Motor neuron (in vitro differentiated cells): ENCODE data around the gene WWOX. TPM values are rescaled to one million over a fixed set of nuclear protein-coding genes. Genes with fewer than 3 reads are reported as not detected.

ENCODE experiments used
- ATAC-seq, 8 experiments: fragments of 200-7000 bp; cut with Tn5 transposase; replicated peaks in 6 of 8; 2 replicates each; pipeline ENCODE4 v1.8.0; 2021; ENCODE audit warnings: mild to moderate bottlenecking in 8 of 8, moderate library complexity in 8 of 8
- H3K27ac ChIP-seq, 2 donors: fragments of 250-450 bp; sonication (Bioruptor Pico); 2 replicates each; pipeline ENCODE4 v1.9.0; 2021; ENCODE audit warnings: antibody characterized with exemption in 2 of 2, mild to moderate bottlenecking in 2 of 2, moderate library complexity in 1 of 2
- H3K4me1 ChIP-seq, 2 donors: fragments of 250-450 bp; sonication (Bioruptor Pico); replicated peaks in 1 of 2; 2 replicates each; pipeline ENCODE4 v1.6.1; 2021; ENCODE audit warnings: antibody characterized with exemption in 2 of 2, mild to moderate bottlenecking in 2 of 2, moderate library complexity in 1 of 2
- H3K4me3 ChIP-seq, 5 donors: fragments of 250-450 bp; sonication (Bioruptor Pico); 2 replicates each; pipeline ENCODE4 v1.9.0; 2021; ENCODE audit warnings: antibody characterized with exemption in 5 of 5, mild to moderate bottlenecking in 5 of 5, moderate library complexity in 4 of 5
- WGBS, 10 experiments: fragments of 450-650 bp; shearing (Covaris generic); methylation state at CpG; one replicate each; pipeline ENCODE4 v1.0.0; 2022; 5-methylcytosine and 5-hydroxymethylcytosine counted together
- in situ Hi-C, 9 experiments: fragments of 400-800 bp; cut with MboI; loops; one replicate each; pipeline ENCODE4 v1.15.0; 2021; ENCODE audit warnings: low sequenced_read_pairs in 9 of 9, low pct_unique_long_range_greater_than_20kb in 2 of 9; ENCODE audit not compliant: unreplicated experiment in 9 of 9
- total RNA-seq, 8 experiments: library from RNA; unstranded; fragments of 300-600 nt; gene quantifications; 2 replicates each; pipeline versions ENCODE4 v1.2.3 to v1.2.4, GENCODE V29; 2022

Gene WWOX
- total RNA-seq, 8 experiments from 2014 or later = 10.3 to 27.8 (median 12.3) TPM

DNA sequence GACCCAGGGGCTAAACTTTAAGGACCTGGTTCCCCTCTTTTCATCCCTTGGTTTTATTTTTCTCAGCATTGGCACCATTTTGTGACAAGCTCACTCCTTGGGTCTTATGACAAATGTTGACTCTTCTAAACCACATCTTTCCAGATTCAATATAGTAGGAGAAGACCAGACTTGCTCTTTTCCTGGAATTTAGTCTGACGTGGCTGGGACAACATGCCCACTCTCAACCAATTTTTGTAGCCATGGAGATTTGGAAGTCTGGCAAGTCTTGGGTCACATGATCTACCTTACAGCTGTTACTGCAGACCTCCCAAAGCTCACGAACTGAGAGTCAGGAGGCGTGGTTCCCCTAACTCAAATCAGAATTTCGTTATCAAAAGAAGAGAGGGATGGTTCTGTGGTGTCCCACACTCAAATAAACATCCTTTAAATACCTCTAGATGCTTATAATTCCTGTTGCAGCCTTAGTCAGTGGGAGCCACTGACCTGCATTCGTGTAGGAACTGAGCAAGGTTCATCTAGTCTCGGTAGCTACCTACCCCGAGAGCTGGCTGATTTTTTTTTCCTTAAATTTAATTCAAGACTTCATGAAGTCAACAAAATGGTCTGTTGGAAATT is 817.6 kb downstream of the WWOX start:
- in situ Hi-C loops = no loop called here
- no peaks in the 10 kb centered on the region for H3K4me1 ChIP-seq
- H3K4me3 ChIP-seq = no peak overlapping the region
- H3K27ac ChIP-seq = no peak overlapping the region
- no peak for ATAC-seq
- WGBS, 10 experiments = 0 to 100% (median 87%) methylated on average over 1 to 4 of the region's 7 CpGs; no CpG with 5 or more reads in 1 of the 10 experiments

DNA sequence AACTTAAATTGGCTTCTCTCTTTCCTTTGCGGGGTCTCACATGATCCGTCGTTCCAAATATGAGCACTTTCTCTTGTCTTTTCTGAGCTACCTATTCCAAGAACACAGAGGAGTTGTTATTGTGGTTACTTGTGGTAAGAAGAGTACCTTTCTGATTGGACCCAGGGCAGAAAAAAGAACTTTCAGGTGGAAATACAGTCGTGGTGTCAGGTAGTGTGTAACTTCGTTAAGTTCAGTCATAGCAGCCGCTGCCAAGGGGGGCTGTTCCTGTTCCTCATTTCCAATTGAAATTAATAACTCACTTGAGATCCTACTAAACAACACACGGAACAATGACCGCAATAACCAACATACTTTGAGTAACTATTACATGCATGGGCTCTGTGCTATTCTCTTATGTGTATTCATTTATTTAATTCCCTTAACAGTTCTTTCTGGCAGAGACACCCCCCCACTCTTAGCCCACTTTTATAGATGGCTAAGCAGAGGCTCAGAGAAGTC is 819.4 kb downstream of the WWOX start:
- H3K4me1 ChIP-seq = no peaks in the 10 kb centered on the region
- H3K4me3 ChIP-seq = no peak overlapping the region
- 35 to 100% (median 84%) methylated on average over 2 to 8 of the region's 8 CpGs; no CpG with 5 or more reads in 1 of the 10 experiments for WGBS, 10 experiments
- H3K27ac ChIP-seq = no peak overlapping the region
- in situ Hi-C loops = no loop called here
- ATAC-seq = no peak

DNA sequence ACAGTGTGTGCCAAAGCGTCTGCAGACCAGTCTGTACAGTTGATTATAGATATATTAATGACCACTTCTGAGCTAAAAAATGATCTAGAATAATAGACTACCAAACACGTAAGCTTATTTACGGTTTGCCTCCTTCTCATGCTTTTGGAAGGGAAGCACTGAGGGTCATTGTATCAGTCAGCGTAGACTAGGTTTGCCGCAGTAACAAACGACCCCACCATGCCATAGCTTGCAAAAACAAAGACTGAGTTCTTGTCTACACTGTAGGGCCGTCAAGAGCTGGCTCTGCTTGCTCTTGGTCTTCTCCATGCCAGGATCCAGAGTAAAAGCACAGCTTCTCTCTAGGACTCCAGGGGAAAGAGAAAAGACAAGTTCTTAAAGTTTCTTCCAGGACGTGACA is 820.4 kb downstream of the WWOX start:
- 0 to 100% (median 67%) methylated on average over 1 to 6 of the region's 8 CpGs; no CpG with 5 or more reads in 1 of the 10 experiments for WGBS, 10 experiments
- no peak overlapping the region for H3K27ac ChIP-seq
- H3K4me3 ChIP-seq = no peak overlapping the region
- H3K4me1 ChIP-seq = no peaks in the 10 kb centered on the region
- no peak for ATAC-seq
- in situ Hi-C loops = no loop called here

DNA sequence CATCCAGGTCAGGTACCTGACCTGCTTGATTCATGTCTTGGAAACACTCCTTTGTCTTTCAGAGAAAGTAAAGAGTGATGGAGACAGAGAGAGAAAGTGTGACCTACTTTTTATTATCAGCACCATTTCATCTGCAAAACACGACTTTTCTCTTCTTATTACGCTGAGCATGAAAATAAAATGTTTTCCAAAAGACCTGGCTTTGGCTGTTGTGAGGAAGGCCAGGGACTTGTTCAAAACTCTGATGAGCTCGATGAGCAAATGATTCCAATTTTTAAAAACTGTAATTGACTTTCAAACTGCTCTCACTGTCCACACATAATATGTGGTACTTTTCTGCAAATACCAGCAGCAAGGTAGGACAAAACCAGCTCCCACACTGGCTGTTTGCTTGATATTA is 821.2 kb downstream of the WWOX start:
- in situ Hi-C loops = no loop called here
- WGBS, 10 experiments = 0 to 100% (median 88%) methylated on average over 1 to 3 of the region's 3 CpGs; no CpG with 5 or more reads in 1 of the 10 experiments
- Histone ChIP-seq H3K4me1 (no peaks in the 10 kb centered on the region), H3K4me3 (no peak overlapping the region), H3K27ac (no peak overlapping the region)
- no peak for ATAC-seq

DNA sequence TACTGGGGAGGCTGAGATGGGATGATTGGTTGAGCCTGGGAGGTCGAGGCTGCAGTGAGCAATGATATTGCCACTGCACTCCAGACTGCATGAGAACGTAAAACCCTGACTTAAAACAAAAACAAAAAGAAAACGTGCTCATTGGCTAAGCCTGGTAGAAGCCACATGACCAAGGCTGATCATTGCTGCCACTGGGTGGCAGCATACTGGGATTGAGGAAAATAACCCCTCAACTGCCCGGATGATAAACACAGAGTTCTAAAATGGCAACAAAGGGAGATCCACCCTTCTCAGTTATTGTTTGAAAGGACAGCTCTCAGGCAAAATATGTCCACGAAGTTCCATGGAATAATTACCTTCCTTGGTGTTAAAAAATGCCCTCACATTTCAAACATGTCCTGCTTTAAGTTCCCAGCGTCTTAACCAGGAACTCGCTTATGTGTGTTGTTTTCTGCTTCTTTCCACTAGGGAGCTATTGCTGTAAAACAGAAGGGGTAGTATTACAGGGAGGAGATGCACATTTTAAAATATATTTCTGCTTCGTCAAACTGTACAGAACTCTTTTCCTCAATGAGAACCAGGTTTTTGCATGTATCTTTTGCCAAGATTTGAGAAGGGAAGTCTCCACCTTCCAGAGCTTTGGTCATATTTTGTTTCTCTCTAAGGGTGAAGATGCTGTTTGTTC is 825.8 kb downstream of the WWOX start:
- H3K27ac ChIP-seq = no peak overlapping the region
- peak in 3 of 8 experiments; percentile 48 to 91 (median 68) for ATAC-seq
- no peaks in the 10 kb centered on the region for H3K4me1 ChIP-seq
- in situ Hi-C loops = no loop called here
- WGBS, 10 experiments = 5 to 94% (median 51%) methylated on average over 1 to 7 of the region's 8 CpGs
- no peak overlapping the region for H3K4me3 ChIP-seq

DNA sequence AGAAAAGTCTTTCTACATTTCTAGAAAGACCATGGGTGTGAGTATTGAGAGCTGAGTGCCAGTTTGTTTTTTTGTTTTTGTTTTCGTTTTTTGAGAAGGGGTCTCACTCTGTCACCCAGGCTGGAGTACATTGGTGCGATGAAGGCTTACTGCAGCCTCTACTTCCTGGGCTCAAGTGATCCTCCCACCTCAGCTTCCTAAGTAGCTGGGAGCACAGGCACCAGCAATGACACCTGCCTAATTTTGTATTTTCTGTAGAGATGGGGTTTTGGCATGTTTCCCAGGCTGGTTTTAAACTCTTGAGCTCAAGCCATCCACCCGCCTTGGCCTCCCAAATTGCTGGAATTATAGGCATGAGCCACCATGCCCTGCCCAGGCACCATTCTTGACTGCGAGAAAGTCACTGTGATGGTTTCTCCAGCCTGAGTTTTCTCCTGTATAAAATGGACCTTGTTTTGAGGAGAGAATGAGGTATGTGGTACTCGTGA is 827.3 kb downstream of the WWOX start:
- 7 to 100% (median 86%) methylated on average over 1 to 4 of the region's 5 CpGs; no CpG with 5 or more reads in 3 of the 10 experiments for WGBS, 10 experiments
- Histone ChIP-seq H3K27ac (no peak overlapping the region), H3K4me1 (no peaks in the 10 kb centered on the region), H3K4me3 (no peak overlapping the region)
- ATAC-seq = no peak
- in situ Hi-C loops = no loop called here

DNA sequence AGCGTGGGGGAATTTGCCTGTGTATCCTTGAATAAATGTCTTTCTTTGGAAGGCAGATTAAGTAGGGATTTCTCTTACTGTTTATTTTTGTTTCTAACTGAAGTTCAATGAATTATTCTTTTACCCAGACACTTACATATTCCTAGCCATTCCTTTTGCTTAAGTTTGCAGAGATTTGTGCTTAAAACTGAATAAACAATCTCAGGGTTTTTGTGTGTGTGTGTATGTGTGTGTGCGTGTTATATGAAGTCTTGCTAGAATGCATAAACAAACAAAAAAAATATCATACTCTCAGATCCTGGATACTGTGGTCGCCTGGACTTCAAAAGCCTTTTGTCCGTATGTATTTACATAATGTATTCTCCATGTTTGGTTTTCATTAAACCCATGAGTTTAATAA is 828.3 kb downstream of the WWOX start:
- 47 to 100% (median 85%) methylated on average over 2 to 4 of the region's 4 CpGs; no CpG with 5 or more reads in 2 of the 10 experiments for WGBS, 10 experiments
- Histone ChIP-seq H3K4me1 (no peaks in the 10 kb centered on the region), H3K4me3 (no peak overlapping the region), H3K27ac (no peak overlapping the region)
- in situ Hi-C loops = no loop called here
- ATAC-seq = no peak

DNA sequence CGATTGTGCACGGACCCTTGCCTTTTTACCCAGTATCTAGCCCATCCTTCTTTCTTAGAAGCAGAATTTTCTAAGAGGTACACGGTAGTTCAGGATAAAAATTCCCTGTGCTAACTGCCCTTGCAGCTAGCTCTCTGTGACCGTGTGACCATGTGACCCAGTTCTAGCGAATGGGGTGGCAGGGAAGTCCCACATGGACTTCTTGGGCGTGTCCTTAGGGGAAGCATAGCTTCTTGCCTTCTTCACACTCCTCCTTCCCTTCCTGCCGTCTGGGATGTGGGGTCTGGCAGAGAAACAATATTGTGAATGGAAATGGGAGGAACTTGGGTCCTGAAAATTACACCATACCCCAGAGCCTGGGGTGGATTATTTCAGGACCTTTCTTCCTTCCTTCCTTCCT is 830.4 kb downstream of the WWOX start:
- Histone ChIP-seq H3K4me1 (no peaks in the 10 kb centered on the region), H3K27ac (no peak overlapping the region), H3K4me3 (no peak overlapping the region)
- no peak for ATAC-seq
- in situ Hi-C loops = no loop called here
- WGBS, 10 experiments = 29 to 95% (median 78%) methylated on average over 2 to 6 of the region's 7 CpGs; no CpG with 5 or more reads in 2 of the 10 experiments

DNA sequence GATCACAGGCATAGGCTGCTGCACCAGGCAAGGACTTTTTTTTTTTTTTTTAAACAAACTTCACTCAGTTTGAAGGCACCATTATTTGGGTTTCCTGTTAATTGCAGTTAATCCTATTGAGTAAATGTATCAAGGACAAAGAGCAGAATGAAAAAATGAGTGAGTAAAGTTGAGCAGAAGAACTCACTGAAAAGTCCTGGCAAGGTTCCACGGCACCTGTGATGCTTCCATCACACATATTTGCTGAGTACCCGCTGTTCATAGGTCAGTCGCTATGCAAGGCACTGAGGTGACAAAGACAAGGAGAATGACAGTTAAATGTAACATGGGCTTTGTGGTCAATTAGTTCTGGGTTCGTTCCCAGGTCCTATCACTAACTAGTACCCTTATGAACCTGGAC is 831.1 kb downstream of the WWOX start:
- no peak overlapping the region for H3K4me3 ChIP-seq
- ATAC-seq = no peak
- H3K4me1 ChIP-seq = no peaks in the 10 kb centered on the region
- 53 to 100% (median 83%) methylated on average over 1 to 4 of the region's 4 CpGs; no CpG with 5 or more reads in 1 of the 10 experiments for whole genome bisulfite sequencing, 10 experiments
- H3K27ac ChIP-seq = no peak overlapping the region
- in situ Hi-C loops = no loop called here

DNA sequence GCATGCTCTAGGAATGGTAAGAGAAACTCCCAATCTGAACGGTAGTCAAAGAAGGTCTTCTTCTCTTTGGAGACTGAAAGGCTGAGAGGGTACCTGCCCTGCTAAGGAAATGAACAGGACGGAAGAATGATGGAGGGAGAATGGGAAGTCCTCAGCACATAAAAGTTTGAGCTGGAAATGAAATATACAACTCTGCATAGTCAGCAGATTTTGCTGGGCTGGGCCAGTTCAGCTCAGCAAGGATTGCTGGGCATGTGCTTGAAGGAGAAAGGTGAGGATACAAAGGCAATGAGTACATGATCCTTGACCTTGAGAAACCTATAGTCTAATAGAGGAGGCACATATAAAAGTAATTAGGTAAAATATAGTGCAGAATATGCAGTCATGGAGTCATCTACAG is 831.8 kb downstream of the WWOX start:
- H3K4me1 ChIP-seq = no peaks in the 10 kb centered on the region
- no peak overlapping the region for H3K27ac ChIP-seq
- 0 to 100% (median 95%) methylated on average over 1 to 2 of the region's 2 CpGs; no CpG with 5 or more reads in 2 of the 10 experiments for WGBS, 10 experiments
- in situ Hi-C loops = no loop called here
- ATAC-seq = no peak
- H3K4me3 ChIP-seq = no peak overlapping the region

DNA sequence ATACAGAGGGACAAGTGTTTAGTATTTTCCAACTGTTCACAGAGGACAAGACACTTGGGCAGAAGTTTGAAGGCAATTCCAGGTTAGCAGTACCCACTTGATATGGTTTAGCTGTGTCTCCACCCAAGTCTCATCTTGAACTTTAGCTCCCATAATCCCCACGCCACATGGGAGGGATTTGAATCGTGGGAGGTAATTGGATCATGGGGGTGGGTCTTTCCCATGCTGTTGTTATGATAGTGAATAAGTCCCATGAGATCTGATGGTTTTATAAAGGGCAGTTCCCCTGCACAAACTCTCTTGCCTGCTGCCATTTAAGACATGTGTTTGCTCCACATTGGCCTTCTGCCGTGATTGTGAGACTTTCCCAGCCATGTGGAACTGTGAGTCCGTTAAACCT is 832.2 kb downstream of the WWOX start:
- Histone ChIP-seq H3K27ac (no peak overlapping the region), H3K4me1 (no peaks in the 10 kb centered on the region), H3K4me3 (no peak overlapping the region)
- WGBS, 10 experiments = 17 to 94% (median 80%) methylated on average over 1 to 4 of the region's 4 CpGs; no CpG with 5 or more reads in 2 of the 10 experiments
- in situ Hi-C loops = no loop called here
- no peak for ATAC-seq

DNA sequence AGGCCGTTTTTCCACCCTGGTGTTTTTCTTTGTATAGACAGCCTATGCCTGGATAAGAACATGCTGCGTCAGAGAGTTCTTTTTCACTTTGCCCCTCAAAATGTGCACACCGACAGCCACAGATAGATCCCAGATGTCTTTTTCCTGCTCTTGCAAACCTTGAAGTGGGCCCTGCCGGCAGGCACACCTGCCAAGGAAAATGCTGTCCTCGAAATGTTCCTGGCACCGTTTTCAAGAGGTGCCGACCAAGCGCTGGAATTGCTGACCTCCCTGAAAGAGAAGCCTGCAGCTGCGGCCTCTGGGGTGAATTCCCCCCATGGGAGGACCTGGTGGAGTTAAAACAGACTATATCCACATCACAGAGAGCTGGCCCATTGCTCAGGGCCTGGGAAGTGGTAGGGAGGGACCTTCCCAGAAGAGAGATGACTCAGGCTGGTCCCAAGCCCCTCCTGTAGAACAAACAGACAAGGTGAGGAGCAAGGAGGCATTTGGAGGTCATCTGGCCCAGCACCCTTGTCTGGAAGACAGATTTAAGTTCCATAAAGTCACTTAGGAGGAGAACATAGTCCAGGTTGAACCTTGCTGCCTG is 833.0 kb downstream of the WWOX start:
- H3K4me3 ChIP-seq = no peak overlapping the region
- 27 to 100% (median 93%) methylated on average over 1 to 6 of the region's 9 CpGs; no CpG with 5 or more reads in 3 of the 10 experiments for WGBS, 10 experiments
- no peaks in the 10 kb centered on the region for H3K4me1 ChIP-seq
- peak in 3 of 8 experiments; percentile 35 to 65 (median 61) for ATAC-seq
- in situ Hi-C loops = no loop called here
- H3K27ac ChIP-seq = no peak overlapping the region

DNA sequence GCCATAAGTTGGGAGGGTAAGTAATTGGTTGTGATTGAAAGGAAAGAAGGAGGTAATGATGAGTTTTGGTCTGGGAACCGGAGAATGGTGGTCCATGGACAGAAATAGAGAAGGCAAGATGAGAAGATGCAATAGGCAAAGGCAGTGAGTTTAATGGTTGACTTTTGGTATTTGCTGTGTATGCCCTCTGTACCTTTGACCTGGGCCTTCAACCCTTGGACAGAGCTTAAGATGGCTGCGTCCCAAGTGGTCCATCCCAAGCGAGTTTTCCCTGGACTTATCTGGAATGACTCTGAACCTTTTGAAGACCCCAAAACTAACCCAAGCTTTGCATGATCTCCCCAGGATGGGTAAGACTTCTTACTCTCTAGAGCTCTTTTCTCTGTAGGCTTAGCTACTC is 836.6 kb downstream of the WWOX start:
- no peak overlapping the region for H3K27ac ChIP-seq
- no peak overlapping the region for H3K4me3 ChIP-seq
- no peaks in the 10 kb centered on the region for H3K4me1 ChIP-seq
- no peak for ATAC-seq
- in situ Hi-C loops = no loop called here
- 14 to 100% (median 100%) methylated on average over 1 to 3 of the region's 3 CpGs; no CpG with 5 or more reads in 2 of the 10 experiments for WGBS, 10 experiments
